Testis (tissue), 3 donors: ENCODE measurements around the gene SEMA5A. TPM values are rescaled to one million over a fixed set of nuclear protein-coding genes. Genes with fewer than 3 reads are reported as not detected.

Experiments used
- DNase-seq: peaks from one replicate; pipeline ENCODE4 v3.0.0-alpha.2; 2019
- H3K27ac ChIP-seq, 2 donors: fragments of 200-600 bp; sonication (generic); one replicate each; pipeline ENCODE4 v1.5.1; 2019
- H3K27me3 ChIP-seq: fragments of 200-600 bp; sonication (generic); one replicate; pipeline ENCODE4 v1.5.1; 2019
- H3K36me3 ChIP-seq: fragments of 200-600 bp; sonication (generic); one replicate; pipeline ENCODE4 v1.5.1; 2017; ENCODE audit warnings: low read depth; ENCODE audit errors: missing control alignments
- H3K4me1 ChIP-seq: fragments of 200-600 bp; sonication (generic); one replicate; pipeline ENCODE4 v1.5.1; 2019
- H3K4me3 ChIP-seq, 2 donors: fragments of 200-600 bp; sonication (generic); one replicate each; pipeline ENCODE4 v1.5.1; 2017 to 2019
- H3K9me3 ChIP-seq: fragments of 200-600 bp; sonication (generic); one replicate; pipeline ENCODE4 v1.5.1; 2017
- CTCF ChIP-seq, 3 experiments: fragments of 450-650 bp in 2 of 3; fragments of 200-600 bp in 1 of 3; sonication (generic) in 1 of 3; IDR thresholded peaks; one replicate each; pipeline ENCODE4 v1.5.1; 2016 to 2019; ENCODE audit warnings: antibody characterized with exemption in 3 of 3, mild to moderate bottlenecking in 2 of 3, moderate library complexity in 1 of 3
- POLR2A ChIP-seq: fragments of 450-650 bp; IDR thresholded peaks from one replicate; pipeline ENCODE4 v1.6.1; 2017; ENCODE audit warnings: antibody characterized with exemption, mild to moderate bottlenecking, moderate library complexity
- WGBS, 2 donors: methylation state at CpG; one replicate each; pipeline ENCODE4 v1.1.5; 2018; 5-methylcytosine and 5-hydroxymethylcytosine counted together
- intact Hi-C: fragments of 100-400 bp; cut with DNase I; formaldehyde crosslinking; loops from one replicate; pipeline ENCODE4 v1.15.1; 2023; ENCODE audit warnings: low total_unique reads
- polyA plus RNA-seq: library from polyadenylated mRNA; stranded (reverse); fragments of 350-450 nt; fragmentation: Illumina TruSeq; extraction: RNeasy Lipid Tissue Mini Kit (QIAGEN cat#74804); gene quantifications from one replicate; pipeline ENCODE4 v1.2.3, GENCODE V29; 2014; ENCODE audit warnings: low read depth, low replicate concordance; ENCODE audit not compliant: insufficient read depth
- total RNA-seq, 2 donors: library from RNA; depleted of rRNA; stranded (reverse); fragments of >200 nt; gene quantifications; one replicate each; pipeline ENCODE4 v1.2.3, GENCODE V29; 2016

Gene SEMA5A
- total and polyA plus RNA-seq, 3 donors from 2014 or later, result 3.4 to 12.8 (median 5.4) TPM

- Histone ChIP-seq H3K4me1 (no peaks in the 10 kb centered on the region), H3K9me3 (no peaks in the 10 kb centered on the region), H3K36me3 (no peaks in the 10 kb centered on the region), H3K27me3 (no peaks in the 10 kb centered on the region), H3K4me3 (no peak overlapping the region), H3K27ac (no peak overlapping the region)
- DNase-seq, result no peak
- intact Hi-C loops, result no loop called here
- 92 to 96% methylated on average over 2 of the region's 2 CpGs for WGBS, 2 donors
- TF ChIP-seq POLR2A, result no peak
- TF ChIP-seq CTCF (IDR thresholded peaks at IDR 0.05), result no peak
Observed at GRCh38 chr5:9335754-9336495, 209.9 kb downstream of the SEMA5A start.

DNA sequence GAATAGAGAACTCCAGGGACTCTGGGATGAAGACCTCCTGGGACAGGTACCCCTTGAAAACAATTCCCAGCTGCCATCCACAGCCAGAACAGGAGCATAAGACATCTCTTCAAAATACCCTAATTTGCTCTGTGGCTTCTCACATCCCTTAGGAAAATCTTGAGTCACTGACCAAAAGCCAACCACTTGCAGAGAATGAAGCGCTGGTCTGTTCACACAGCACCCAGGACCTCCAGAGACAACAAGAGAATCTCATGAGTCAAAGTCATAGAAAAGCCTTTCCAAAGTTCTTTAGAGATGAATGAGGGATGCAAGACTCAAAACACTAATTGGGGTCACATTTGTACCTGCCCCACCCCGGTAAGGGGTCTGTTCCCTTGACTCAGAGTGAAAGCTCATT, 210.6 kb downstream of the SEMA5A start:
- Histone ChIP-seq H3K36me3 (no peaks in the 10 kb centered on the region), H3K4me1 (no peaks in the 10 kb centered on the region), H3K4me3 (no peak overlapping the region), H3K27ac (no peak overlapping the region), H3K27me3 (no peaks in the 10 kb centered on the region), H3K9me3 (no peaks in the 10 kb centered on the region)
- WGBS, 2 donors, result 91 to 95% methylated on average over 2 of the region's 2 CpGs
- TF ChIP-seq CTCF (IDR thresholded peaks at IDR 0.05), result no peak
- intact Hi-C loops, result no loop called here
- no peak for DNase-seq

DNA sequence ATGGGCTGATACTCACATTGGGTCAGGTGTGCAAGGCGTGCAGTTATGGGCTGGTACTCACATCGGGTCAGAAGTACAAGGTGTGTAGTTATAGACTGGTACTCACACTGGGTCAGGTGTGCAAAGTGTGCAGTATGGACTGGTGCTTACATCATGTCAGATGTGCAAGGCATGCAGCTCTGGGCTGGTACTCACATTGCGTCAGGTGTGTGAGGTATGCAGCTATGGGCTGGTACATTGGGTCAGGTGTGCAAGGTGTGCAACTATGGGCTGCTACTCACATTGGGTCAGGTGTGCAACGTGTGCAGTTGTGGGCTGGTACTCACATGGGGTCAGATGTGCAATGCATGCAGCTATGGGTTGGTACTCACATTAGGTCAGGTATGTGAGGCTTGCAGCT, 213.8 kb downstream of the SEMA5A start:
- Histone ChIP-seq H3K27me3 (no peaks in the 10 kb centered on the region), H3K27ac (no peak overlapping the region), H3K4me3 (no peak overlapping the region), H3K36me3 (no peaks in the 10 kb centered on the region), H3K9me3 (no peaks in the 10 kb centered on the region), H3K4me1 (no peaks in the 10 kb centered on the region)
- intact Hi-C loops, result no loop called here
- TF ChIP-seq POLR2A (no peak), CTCF (IDR thresholded peaks at IDR 0.05) (no peak)
- DNase-seq, result no peak
- WGBS, 2 donors, result 90 to 97% methylated on average over 3 to 4 of the region's 4 CpGs

DNA sequence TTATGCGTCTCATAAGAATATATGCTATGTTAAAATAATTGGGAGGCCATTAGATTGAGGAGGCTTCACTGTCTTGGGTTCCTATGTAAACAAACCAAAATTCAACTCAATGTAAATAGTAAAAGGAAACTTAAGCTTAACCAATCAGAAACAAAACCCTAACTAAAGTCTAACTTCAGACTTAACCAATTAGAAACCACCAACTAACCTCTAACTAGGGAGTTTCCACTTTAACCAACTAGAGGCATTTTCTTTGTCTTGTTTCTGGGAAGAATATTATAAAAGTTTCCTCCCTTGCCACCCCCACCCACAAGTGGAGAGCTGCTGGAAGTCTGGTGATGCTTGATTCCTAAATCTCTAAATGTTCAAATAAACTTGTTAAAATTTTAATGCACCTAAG, 214.5 kb downstream of the SEMA5A start:
- no peaks in the 10 kb centered on the region for H3K27me3 ChIP-seq
- H3K36me3 ChIP-seq, result no peaks in the 10 kb centered on the region
- H3K27ac ChIP-seq, result no peak overlapping the region
- H3K4me3 ChIP-seq, result no peak overlapping the region
- no peaks in the 10 kb centered on the region for H3K9me3 ChIP-seq
- WGBS, 2 donors, result 92 to 100% methylated on average over 1 of the region's 1 CpG
- intact Hi-C loops, result no loop called here
- no peaks in the 10 kb centered on the region for H3K4me1 ChIP-seq
- TF ChIP-seq CTCF (IDR thresholded peaks at IDR 0.05), result no peak
- TF ChIP-seq POLR2A, result no peak
- no peak for DNase-seq

GRCh38 chr5:9329125-9329524, 216.8 kb downstream of the SEMA5A start:
- Histone ChIP-seq H3K27ac (no peak overlapping the region), H3K9me3 (no peaks in the 10 kb centered on the region), H3K4me3 (no peak overlapping the region), H3K27me3 (no peaks in the 10 kb centered on the region), H3K4me1 (no peaks in the 10 kb centered on the region), H3K36me3 (no peaks in the 10 kb centered on the region)
- no peak for TF ChIP-seq CTCF (IDR thresholded peaks at IDR 0.05)
- TF ChIP-seq POLR2A, result no peak
- intact Hi-C loops, result no loop called here
- no peak for DNase-seq
- WGBS, 2 donors, result 57 to 59% methylated on average over 4 of the region's 4 CpGs
